ENCODE results near the gene AFF3.

The AFF3 gene

DNA sequence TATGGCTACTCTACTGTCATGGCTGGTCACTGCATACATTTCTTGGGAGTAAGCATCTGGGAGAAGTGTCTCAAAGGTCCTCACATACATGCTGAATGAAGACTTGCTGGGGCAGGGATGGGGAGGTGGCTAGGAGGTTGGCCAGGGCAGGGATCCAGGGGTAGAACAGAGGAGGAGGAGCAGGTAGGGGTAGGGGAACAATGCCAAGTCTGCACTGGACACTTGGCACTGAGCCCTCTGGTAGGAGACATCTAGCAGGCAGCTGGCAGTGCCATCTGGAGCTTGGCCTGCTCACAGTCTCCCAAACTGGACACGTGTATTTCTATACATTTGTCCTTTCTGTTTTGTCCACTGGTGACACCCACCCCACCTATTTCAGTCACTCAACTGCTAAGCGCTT is 589.9 kb downstream of the AFF3 start:
- TF ChIP-seq, protein P1, sequence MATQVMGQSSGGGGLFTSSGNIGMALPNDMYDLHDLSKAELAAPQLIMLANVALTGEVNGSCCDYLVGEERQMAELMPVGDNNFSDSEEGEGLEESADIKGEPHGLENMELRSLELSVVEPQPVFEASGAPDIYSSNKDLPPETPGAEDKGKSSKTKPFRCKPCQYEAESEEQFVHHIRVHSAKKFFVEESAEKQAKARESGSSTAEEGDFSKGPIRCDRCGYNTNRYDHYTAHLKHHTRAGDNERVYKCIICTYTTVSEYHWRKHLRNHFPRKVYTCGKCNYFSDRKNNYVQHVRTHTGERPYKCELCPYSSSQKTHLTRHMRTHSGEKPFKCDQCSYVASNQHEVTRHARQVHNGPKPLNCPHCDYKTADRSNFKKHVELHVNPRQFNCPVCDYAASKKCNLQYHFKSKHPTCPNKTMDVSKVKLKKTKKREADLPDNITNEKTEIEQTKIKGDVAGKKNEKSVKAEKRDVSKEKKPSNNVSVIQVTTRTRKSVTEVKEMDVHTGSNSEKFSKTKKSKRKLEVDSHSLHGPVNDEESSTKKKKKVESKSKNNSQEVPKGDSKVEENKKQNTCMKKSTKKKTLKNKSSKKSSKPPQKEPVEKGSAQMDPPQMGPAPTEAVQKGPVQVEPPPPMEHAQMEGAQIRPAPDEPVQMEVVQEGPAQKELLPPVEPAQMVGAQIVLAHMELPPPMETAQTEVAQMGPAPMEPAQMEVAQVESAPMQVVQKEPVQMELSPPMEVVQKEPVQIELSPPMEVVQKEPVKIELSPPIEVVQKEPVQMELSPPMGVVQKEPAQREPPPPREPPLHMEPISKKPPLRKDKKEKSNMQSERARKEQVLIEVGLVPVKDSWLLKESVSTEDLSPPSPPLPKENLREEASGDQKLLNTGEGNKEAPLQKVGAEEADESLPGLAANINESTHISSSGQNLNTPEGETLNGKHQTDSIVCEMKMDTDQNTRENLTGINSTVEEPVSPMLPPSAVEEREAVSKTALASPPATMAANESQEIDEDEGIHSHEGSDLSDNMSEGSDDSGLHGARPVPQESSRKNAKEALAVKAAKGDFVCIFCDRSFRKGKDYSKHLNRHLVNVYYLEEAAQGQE (IDR thresholded peaks at IDR 0.05; ENCODE audit: insufficient read depth in 1 of 2, low read depth in 2 of 2, low read length in 2 of 2): no peak
- TF ChIP-seq FOXP2 (optimal IDR thresholded peaks at IDR 0.05; ENCODE audit: borderline replicate concordance, extremely low read depth, extremely low read length, insufficient read depth): no peak
- TF ChIP-seq TAF1 (IDR thresholded peaks at IDR 0.05; ENCODE audit: borderline replicate concordance, insufficient read depth, low read length): no peak
- TF ChIP-seq SIN3A (IDR thresholded peaks at IDR 0.05; ENCODE audit: borderline replicate concordance, insufficient read depth, low read length): no peak
- TF ChIP-seq POLR2AphosphoS5 (IDR thresholded peaks at IDR 0.05; ENCODE audit: low read depth, low read length): no peak

DNA sequence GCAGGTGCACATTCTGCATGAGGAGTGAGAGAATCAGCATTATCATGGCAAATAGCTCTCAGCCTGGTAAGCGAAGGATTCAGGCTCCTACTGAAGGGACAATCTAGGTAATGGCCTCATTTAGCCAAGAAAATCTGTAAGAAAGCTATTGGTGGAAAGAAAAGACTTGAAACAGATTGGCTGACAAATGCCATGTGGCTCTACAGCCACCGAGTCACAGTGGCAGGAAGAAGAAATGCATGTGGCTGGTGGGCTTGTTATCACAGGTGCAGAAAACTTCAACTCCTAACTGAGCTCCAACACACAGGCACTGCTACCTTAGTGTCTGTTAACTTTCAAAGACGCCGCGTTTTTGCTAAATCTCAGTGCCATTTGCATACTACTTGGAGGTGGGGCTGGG is 592.0 kb downstream of the AFF3 start:
- no peak for TF ChIP-seq POLR2AphosphoS5 (IDR thresholded peaks at IDR 0.05; ENCODE audit: low read depth, low read length)
- no peak for TF ChIP-seq FOXP2 (optimal IDR thresholded peaks at IDR 0.05; ENCODE audit: borderline replicate concordance, extremely low read depth, extremely low read length, insufficient read depth)
- no peak for TF ChIP-seq SIN3A (IDR thresholded peaks at IDR 0.05; ENCODE audit: borderline replicate concordance, insufficient read depth, low read length)
- TF ChIP-seq, protein P1 (IDR thresholded peaks at IDR 0.05; ENCODE audit: insufficient read depth in 1 of 2, low read depth in 2 of 2, low read length in 2 of 2): no peak
- TF ChIP-seq TAF1 (IDR thresholded peaks at IDR 0.05; ENCODE audit: borderline replicate concordance, insufficient read depth, low read length): no peak

DNA sequence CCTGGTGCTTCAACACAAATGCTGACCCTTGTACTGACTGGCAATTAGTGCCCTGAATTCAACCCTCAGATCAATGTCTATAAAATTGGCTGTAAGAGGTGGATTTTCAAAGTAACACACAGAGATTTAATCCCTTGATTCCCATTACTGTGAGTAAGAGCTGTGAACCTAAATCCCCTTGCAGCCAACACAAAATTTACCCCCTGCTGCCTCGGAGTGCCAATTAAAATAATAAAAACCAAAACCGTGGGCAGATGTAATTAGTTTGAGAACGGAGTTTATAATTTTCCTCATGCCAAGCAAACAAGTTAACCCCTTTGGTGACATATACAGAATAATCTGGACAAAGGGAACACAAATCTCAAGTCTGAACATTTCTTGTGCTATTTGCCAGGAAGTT is 596.8 kb downstream of the AFF3 start:
- no peak for TF ChIP-seq POLR2AphosphoS5 (IDR thresholded peaks at IDR 0.05; ENCODE audit: low read depth, low read length)
- no peak for TF ChIP-seq TAF1 (IDR thresholded peaks at IDR 0.05; ENCODE audit: borderline replicate concordance, insufficient read depth, low read length)

DNA sequence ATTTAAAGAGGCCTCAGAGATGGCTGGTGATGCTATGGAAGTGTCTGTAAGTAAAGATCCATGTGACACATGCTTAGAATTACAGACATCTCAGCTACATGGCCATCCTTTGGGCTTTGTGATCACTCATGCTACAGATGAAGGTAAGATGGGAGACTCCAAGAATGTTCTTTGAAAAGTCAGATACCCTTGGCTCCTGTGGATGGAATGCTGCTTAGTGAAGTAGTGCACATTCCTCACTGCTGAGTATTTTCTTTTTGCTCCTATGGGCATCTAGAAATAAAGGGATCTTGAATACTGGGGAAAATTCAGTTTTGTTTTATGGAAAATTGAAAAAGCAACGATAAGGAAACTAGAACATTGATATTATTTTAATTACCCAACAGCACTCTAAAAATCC is 597.3 kb downstream of the AFF3 start:
- TF ChIP-seq SIN3A (IDR thresholded peaks at IDR 0.05; ENCODE audit: borderline replicate concordance, insufficient read depth, low read length) (no peak), POLR2AphosphoS5 (IDR thresholded peaks at IDR 0.05; ENCODE audit: low read depth, low read length) (no peak), FOXP2 (optimal IDR thresholded peaks at IDR 0.05; ENCODE audit: borderline replicate concordance, extremely low read depth, extremely low read length, insufficient read depth) (no peak), TAF1 (IDR thresholded peaks at IDR 0.05; ENCODE audit: borderline replicate concordance, insufficient read depth, low read length) (no peak)
- TF ChIP-seq, protein P1 (IDR thresholded peaks at IDR 0.05; ENCODE audit: insufficient read depth in 1 of 2, low read depth in 2 of 2, low read length in 2 of 2): no peak

DNA sequence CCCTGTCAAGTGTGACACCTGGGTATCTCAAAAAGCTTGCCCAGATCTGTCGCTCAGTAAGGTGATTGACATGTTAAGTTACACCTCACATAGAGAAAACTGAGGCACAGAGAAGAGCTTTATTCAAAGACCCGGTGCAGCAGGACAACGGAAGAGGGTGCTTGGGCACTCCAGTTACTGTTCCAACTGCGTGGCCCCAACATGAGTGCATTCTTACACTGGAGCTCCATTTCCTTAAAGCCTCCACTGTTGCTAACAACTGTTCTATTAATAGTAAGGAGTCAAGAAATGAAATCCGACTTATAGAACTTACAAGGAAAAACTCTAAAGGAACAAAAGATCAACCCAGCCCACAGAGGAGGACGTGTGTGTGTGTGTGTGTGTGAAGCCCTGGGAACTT is 597.8 kb downstream of the AFF3 start:
- TF ChIP-seq TAF1 (IDR thresholded peaks at IDR 0.05; ENCODE audit: borderline replicate concordance, insufficient read depth, low read length) (no peak), FOXP2 (optimal IDR thresholded peaks at IDR 0.05; ENCODE audit: borderline replicate concordance, extremely low read depth, extremely low read length, insufficient read depth) (no peak), SIN3A (IDR thresholded peaks at IDR 0.05; ENCODE audit: borderline replicate concordance, insufficient read depth, low read length) (no peak), POLR2AphosphoS5 (IDR thresholded peaks at IDR 0.05; ENCODE audit: low read depth, low read length) (no peak)
- TF ChIP-seq, protein P1 (IDR thresholded peaks at IDR 0.05; ENCODE audit: insufficient read depth in 1 of 2, low read depth in 2 of 2, low read length in 2 of 2): no peak

Measured in PFSK-1 (cell line).